ENCODE data around the gene NAPSA. TPM values are rescaled to one million over a fixed set of nuclear protein-coding genes. Genes with fewer than 3 reads are reported as not detected.
"Not testable (repeated sequence)": the region's sequence is repeated elsewhere in the genome, so short reads cannot be mapped to it uniquely, and the experiment has no call there.

Gene NAPSA
- polyA plus RNA-seq, 12 donors: 0.43 to 1.6 (median 0.96) TPM; not detected in 2

GRCh38 chr19:50331994-50332243 is 33.5 kb downstream of the NAPSA start:
- no peak for DNase-seq

- DNase-seq: no peak
Observed at GRCh38 chr19:50331221-50331993, 34.0 kb downstream of the NAPSA start.

GRCh38 chr19:50330365-50331078 is 34.9 kb downstream of the NAPSA start:
- no peak for DNase-seq

- not testable (repeated sequence) for DNase-seq
Observed at GRCh38 chr19:50329926-50330294, 35.5 kb downstream of the NAPSA start.

GRCh38 chr19:50329146-50329925 is 36.1 kb downstream of the NAPSA start, which contains the start of gene KCNC3:
TSS of gene KCNC3 (minus strand) at chr19:50329377. CDS start at chr19:50329082, 295 bp downstream.
- DNase-seq: peak; percentile 92

- DNase-seq: no peak
Observed at GRCh38 chr19:50328873-50329145, 36.6 kb downstream of the NAPSA start.

GRCh38 chr19:50328224-50328872 is 37.1 kb downstream of the NAPSA start:
- DNase-seq: no peak

DNA sequence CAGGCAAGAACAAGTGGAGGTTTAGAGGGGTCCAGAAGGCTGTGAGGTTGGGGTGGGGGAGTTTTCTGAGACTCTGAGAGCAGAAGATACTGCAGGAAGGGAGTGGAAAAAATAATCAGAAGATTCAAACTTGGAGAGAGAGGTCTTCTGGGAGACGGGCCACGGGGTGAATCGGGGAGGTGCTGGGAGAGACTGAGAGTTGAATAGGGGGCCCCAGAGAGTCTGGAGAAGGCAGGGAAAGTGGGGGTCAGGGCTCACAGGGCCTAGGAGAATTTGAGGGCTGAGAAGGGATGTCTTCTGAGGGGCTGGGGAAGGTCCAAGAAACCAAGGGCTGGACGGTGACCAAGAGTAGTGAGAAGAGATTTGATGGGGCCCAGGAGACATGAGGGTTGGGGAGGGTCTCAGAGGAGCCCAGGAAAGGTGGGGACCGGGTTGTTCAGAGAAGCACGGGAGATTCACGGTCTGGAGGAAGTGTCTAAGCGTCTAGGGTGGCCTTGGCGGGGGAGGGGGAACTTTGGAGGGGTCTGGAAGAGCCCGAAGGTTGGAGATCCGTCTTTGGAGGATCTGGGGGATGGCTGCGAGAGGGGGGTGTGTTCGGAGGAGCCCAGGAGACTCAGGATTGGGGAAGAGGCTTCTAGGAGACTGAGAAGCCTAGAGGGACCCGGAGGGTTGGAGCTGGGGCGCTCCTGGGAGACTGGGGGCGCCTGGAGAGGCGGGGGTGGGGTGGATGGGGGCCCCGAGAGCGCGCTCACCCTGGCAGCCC is 37.8 kb downstream of the NAPSA start:
- DNase-seq: no peak

DNA sequence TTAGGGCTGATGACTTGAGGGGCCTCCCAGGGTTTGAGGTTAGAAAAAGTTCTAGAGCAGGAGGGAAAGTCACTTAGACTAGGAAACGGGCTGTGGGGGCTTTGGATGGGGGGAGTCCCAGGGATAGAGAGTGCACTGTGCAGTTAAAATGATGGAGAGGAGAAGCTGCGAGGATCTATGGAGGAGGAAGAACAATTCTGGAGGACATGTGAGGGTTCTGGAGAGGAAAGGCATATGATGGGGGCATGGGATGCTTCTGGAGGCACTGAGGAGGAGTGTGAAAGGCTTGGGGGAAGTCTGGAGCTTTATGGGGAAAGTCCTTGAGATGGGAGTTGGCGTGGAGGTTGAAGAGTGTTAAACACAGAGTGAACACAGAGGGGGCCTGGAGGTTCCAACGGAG is 38.4 kb downstream of the NAPSA start:
- DNase-seq: no peak

DNA sequence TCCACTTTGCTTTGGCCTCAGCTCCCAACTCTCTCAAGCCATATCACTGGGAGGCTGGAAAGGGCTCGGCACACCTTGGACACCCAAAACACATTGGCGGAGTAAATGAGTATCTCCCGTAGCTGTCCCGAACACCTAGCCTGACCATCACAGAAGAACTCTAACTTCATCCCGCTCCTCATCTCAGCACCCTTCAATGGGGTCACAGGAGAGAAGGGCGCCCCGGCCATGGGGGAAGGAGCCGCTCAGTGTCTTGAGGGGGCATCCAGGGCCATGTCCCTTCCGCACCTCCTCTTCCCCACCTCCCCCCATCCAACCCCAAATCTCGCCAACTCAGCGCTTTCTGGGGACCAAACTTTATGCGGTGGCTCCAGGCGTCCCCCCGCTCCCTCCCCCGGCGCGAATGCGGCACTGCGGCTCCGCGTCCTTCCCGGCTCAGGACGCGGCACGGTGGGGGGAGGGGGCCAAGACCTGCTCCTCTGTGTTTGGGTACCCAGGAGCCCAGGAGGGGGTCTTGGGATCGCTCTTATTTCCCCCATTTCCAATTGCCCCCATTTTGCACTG is 39.3 kb downstream of the NAPSA start:
- no peak for DNase-seq

- no peak for DNase-seq
Observed at GRCh38 chr19:50325310-50326100, 39.9 kb downstream of the NAPSA start.

GRCh38 chr19:50324331-50324730 is 41.1 kb downstream of the NAPSA start:
- no peak for DNase-seq

DNA sequence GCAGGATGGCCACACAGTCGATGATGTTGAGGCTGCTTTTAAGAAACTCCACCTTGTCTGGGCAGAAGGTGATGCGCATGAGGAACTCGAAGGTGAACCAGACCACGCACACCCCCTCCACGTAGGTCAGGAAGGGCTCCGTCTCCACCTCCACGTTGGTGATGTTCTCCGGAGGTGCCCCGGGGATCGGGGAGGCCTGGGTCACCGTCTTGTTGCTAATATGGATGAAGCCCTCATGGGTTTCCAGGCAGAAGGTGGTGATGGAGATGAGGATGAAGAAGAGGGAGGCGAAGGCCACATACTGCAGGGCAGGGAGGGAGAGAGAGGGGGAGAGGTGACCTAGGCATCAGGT is 41.7 kb downstream of the NAPSA start:
- DNase-seq: no peak

DNA sequence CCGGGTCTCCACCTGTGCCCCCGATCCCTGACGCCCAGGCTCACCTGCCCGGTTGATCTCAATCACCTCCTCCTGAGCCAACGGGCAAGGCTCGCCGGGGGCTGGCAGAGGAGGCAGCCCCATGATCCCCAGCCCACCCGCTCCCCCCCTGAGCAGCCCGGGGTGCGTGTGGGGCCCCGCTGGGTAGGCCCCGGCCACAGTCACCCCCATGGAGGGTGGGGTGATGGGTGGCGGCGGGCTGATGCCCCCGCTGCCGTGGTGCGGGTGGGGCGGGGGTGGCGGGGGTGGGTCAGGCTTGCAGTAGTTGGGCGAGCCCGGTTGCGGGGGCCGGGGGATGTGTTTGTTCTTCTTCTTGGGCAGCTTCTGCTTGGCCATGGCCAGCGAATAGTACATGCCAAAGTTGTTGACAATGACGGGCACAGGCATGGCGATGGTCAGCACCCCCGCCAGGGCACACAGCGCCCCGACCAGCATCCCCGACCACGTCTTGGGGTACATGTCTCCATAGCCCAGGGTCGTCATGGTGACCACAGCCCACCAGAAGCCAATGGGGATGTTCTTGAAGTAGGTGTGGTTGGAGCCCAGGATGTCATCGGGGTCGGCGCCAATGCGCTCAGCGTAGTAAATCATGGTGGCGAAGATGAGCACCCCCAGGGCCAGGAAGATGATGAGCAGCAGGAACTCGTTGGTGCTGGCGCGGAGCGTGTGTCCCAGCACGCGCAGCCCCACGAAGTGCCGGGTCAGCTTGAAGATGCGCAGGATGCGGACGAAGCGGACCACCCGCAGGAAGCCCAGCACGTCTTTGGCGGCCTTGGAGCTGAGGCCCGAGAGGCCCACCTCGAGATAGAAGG is 42.3 kb downstream of the NAPSA start:
- DNase-seq: no peak

GRCh38 chr19:50322234-50322633 is 43.2 kb downstream of the NAPSA start:
- DNase-seq: no peak

GRCh38 chr19:50321831-50322230 is 43.6 kb downstream of the NAPSA start:
- no peak for DNase-seq

DNA sequence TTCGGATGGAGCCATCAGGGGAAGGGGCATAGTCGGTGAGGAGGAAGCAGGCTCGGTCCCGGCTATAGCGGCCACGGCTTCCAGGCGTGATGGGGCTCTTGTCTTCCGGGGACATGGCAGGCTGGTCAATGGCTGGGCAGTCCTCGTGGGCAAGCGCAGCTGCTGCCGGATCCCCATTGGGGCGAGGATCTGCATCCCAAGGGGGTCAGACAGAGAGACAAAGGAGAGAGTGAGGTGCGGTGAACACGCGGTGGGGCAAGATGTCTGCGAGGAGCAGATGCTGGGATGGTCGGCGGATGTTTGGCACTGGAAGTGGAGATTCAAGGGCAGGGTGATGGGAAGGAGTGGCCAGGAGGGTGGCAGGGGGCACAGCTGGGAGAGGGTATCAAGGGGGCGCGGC is 44.8 kb downstream of the NAPSA start:
- no peak for DNase-seq

DNA sequence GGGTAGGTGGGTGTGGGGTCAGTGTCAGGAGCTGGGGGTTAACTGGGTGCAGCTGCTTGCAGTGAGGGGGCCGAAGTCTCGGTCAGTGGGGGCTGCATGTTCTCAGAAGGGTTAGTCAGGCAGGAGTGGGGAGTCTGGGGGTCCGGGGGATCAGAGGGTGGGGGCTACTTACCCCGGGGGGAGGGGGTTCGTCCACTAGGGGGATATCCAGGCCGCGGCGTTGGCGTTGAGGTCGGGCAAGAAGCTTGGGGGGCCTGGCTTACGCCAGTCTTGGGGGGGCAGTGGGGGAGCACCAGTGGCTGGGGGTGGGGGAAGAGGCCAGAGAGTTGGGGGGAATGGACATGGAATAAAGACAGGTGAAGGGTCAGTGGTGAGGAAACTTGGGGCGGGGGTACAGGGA is 45.4 kb downstream of the NAPSA start:
- no peak for DNase-seq

DNA sequence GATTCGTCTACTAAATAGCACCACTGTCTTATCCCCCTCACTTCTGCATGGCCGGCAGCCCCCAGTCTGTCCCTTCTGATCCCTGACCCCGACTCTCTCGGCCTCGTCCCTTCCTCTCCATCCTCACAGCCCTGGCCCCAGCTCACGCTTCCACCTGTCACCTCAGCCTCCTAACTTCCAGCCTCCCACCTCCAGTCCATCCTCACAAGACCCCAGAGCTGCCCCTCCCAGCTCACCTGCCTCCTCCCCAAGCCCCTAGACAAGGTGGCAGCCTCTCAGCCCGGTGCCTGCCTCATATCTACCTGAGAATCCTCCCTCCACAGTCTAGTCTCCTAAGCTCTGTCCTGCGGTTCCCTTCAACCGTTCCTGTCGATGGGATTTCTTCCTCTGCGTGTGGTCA is 46.3 kb downstream of the NAPSA start:
- DNase-seq: no peak

GRCh38 chr19:50318438-50318837 is 47.0 kb downstream of the NAPSA start:
- DNase-seq: no peak
